OCI-LY7 (cell line): Measurements from ENCODE around the gene EIF3J.

Experiments
- CTCF ChIP-seq: fragments of 200-600 bp; sonication (generic); conservative IDR thresholded peaks from 2 replicates; pipeline ENCODE4 v1.5.1; 2014; ENCODE audit warnings: mild to moderate bottlenecking, antibody characterized with exemption, low read length, moderate library complexity, mixed read lengths
- EZH2phosphoT487 ChIP-seq: fragments of 200-600 bp; sonication (generic); IDR thresholded peaks from 2 replicates; pipeline ENCODE4 v1.6.1; 2018; ENCODE audit warnings: low read depth, borderline replicate concordance, mild to moderate bottlenecking, mixed run types, antibody characterized with exemption, low read length, moderate library complexity, mixed read lengths

GRCh38 chr15:44519537-44519936 lies 17.4 kb upstream of the EIF3J start:
- no peak for TF ChIP-seq CTCF
- no peak for TF ChIP-seq EZH2phosphoT487
